ENCODE data around the gene SESN1. TPM values are rescaled to one million over a fixed set of nuclear protein-coding genes. Genes with fewer than 3 reads are reported as not detected.

Gene SESN1
- total and polyA plus RNA-seq, 9 of the 15 experiments (the other 6 are each of a cell fraction or from before 2014, with no cell fraction given): 3.1 to 13.0 (median 7.4) TPM

DNA sequence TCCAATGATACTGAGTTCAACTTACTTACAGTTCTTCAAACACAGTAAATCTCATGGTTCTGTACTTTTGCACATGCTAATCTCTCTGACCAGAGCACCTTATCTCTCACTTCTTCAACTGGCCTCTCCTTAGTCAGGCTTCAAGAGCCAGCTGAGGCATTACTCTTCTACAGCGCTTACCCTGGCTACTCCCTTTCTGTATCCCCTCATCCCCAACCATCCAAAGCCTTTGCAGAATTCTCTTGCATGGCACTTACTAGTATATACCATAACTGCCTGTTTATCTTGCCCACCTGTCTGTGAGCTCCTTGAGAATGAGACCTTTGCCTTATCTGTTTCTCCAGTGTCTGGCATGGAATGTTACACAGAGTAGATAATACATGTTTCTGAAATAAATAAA, 49.2 kb downstream of the SESN1 start (continued):
- TF ChIP-seq, protein P1, sequence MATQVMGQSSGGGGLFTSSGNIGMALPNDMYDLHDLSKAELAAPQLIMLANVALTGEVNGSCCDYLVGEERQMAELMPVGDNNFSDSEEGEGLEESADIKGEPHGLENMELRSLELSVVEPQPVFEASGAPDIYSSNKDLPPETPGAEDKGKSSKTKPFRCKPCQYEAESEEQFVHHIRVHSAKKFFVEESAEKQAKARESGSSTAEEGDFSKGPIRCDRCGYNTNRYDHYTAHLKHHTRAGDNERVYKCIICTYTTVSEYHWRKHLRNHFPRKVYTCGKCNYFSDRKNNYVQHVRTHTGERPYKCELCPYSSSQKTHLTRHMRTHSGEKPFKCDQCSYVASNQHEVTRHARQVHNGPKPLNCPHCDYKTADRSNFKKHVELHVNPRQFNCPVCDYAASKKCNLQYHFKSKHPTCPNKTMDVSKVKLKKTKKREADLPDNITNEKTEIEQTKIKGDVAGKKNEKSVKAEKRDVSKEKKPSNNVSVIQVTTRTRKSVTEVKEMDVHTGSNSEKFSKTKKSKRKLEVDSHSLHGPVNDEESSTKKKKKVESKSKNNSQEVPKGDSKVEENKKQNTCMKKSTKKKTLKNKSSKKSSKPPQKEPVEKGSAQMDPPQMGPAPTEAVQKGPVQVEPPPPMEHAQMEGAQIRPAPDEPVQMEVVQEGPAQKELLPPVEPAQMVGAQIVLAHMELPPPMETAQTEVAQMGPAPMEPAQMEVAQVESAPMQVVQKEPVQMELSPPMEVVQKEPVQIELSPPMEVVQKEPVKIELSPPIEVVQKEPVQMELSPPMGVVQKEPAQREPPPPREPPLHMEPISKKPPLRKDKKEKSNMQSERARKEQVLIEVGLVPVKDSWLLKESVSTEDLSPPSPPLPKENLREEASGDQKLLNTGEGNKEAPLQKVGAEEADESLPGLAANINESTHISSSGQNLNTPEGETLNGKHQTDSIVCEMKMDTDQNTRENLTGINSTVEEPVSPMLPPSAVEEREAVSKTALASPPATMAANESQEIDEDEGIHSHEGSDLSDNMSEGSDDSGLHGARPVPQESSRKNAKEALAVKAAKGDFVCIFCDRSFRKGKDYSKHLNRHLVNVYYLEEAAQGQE (IDR thresholded peaks at IDR 0.05; ENCODE audit: borderline replicate concordance): no peak
- TF ChIP-seq, protein P1 (CRISPR knock-in tag; IDR thresholded peaks at IDR 0.05; ENCODE audit: low read depth): no peak
- no peak for TF ChIP-seq RNF219 (CRISPR knock-in tag; IDR thresholded peaks at IDR 0.05)
- TF ChIP-seq SUPT5H (IDR thresholded peaks at IDR 0.05): no peak
- no peak for TF ChIP-seq ZNF384 (IDR thresholded peaks at IDR 0.05; ENCODE audit: low read depth, low read length)
- TF ChIP-seq CCNT2 (IDR thresholded peaks at IDR 0.05; ENCODE audit: borderline replicate concordance, extremely low read depth, insufficient read length, low read depth, low read length): no peak
- TF ChIP-seq TCFL5 (CRISPR knock-in tag; conservative IDR thresholded peaks at IDR 0.05): no peak
- peak; percentile 57; the same call in 1 of the 2 replicates for TF ChIP-seq KLF16 (IDR thresholded peaks at IDR 0.05)
- no peak for TF ChIP-seq KLF1 (tag; IDR thresholded peaks at IDR 0.05)
- no peak for TF ChIP-seq SETDB1 (IDR thresholded peaks at IDR 0.05; ENCODE audit: low read length)
- no peak for TF ChIP-seq HNRNPH1 (optimal IDR thresholded peaks at IDR 0.05; ENCODE audit: low read depth, low read length)
- TF ChIP-seq KAT7 (CRISPR knock-in tag; IDR thresholded peaks at IDR 0.05; ENCODE audit: borderline replicate concordance): no peak
- TF ChIP-seq NUFIP1 (IDR thresholded peaks at IDR 0.05; ENCODE audit: partially characterized antibody): no peak
- no peak for TF ChIP-seq ZNF408 (CRISPR knock-in tag; IDR thresholded peaks at IDR 0.05; ENCODE audit: low read depth)
- no peak for TF ChIP-seq PTBP1 (IDR thresholded peaks at IDR 0.05; ENCODE audit: low read depth, low read length)
- TF ChIP-seq, protein P2, sequence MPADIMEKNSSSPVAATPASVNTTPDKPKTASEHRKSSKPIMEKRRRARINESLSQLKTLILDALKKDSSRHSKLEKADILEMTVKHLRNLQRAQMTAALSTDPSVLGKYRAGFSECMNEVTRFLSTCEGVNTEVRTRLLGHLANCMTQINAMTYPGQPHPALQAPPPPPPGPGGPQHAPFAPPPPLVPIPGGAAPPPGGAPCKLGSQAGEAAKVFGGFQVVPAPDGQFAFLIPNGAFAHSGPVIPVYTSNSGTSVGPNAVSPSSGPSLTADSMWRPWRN (IDR thresholded peaks at IDR 0.05; ENCODE audit: low read depth): no peak
- TF ChIP-seq KLF10 (CRISPR knock-in tag; IDR thresholded peaks at IDR 0.05): no peak
- no peak for TF ChIP-seq TFE3 (CRISPR knock-in tag; IDR thresholded peaks at IDR 0.05)
- no peak for TF ChIP-seq BCL6 (CRISPR knock-in tag; IDR thresholded peaks at IDR 0.05)
